Stimulated activated naive CD8-positive, alpha-beta T cell treated with anti-CD3 and anti-CD28 coated beads, Interleukin-15, Interleukin-2, amounts not matched to agents 100 U/mL and 50 U/mL, for 24 hours (primary cell): Measurements from ENCODE around the gene ARID3A.
A peak's percentile ranks its signal among the peaks of the same experiment; 100 is the strongest.

ENCODE experiments used
- ATAC-seq: fragments of 150-1000 bp; cut with Tn5 transposase; one replicate; pipeline ENCODE4 v1.10.0; 2021
- DNase-seq: peaks from one replicate; pipeline ENCODE4 v3.0.0; 2021

The ARID3A gene

DNA sequence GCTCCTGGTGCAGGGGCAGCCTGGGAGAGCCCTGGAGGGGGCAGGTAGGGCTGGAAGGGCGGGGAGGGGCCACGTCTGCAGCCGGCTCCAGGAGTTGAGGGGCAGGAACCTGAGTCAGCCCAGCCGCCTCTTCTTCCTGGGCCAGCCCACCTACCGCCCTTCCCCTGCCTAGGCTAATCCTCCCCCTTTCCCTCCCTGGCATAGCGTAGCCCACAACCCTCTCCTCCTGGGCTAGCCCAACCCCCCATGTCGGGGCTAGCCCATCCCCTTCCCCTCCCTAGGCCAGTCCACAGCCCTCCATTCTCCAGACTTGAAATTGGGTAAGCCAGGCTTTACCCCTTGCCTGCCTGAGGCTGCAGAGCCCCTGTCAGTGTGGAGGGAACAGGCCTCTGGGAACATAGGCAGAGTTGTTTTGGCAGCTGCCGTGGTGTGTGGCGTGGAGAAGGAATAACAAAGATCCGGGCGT lies 37.7 kb downstream of the ARID3A start:
- ATAC-seq = no peak
- DNase-seq = no peak

DNA sequence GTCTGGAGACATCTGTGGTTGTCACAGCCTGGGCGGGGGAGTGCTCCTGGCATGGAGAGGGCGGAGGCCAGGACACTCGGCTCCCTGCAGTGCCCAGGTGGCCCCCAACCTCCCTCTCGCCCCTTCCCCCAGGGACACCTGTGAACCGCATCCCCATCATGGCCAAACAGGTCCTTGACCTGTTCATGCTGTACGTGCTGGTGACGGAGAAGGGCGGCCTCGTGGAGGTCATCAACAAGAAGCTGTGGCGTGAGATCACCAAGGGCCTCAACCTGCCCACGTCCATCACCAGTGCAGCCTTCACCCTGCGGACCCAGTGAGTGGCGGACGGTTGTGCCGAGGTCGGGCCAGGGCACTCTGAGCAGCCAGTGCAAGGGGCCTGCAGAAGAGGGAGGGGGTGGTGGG lies 38.3 kb downstream of the ARID3A start:
- no peak for ATAC-seq
- no peak for DNase-seq

DNA sequence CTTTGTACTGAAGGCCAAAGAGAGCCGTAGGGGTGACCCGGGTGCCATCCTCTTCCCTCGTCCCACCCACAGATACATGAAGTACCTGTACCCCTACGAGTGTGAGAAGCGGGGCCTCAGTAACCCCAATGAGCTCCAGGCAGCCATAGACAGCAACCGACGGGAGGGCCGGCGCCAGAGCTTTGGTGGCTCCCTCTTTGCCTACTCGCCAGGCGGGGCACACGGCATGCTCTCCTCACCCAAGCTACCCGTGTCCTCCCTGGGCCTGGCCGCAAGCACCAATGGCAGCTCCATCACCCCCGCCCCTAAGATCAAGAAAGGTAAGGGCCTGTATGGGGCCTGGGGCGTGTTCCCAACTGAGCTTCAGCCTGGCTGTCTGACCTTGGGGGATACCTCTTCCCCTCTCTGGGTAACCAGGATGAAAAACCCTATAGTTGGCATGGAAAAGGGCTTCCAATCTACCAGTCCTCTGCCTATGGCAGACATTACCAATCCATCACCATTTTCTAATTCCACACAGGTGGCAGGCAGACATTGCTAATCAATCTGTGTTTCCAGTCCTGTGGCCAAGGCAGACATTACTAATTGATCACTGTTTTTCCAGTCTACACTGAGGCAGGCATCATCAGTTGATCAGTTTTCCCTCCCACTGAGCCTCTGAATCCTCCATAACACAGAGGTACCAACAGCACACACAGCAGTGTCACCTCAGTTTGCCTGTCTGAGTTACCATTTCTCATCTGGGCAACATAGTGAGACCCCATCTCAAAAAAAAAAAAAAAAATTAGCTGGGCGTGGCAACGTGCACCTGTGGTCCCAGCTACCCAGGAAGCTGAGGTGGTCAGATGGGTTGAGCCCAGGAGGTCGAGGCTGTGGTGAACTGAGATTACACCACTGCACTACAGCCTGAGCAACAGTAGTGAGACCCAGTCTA lies 39.2 kb downstream of the ARID3A start:
- DNase-seq (no peak), ATAC-seq (no peak)

GRCh38 chr19:966485-967088 lies 40.8 kb downstream of the ARID3A start:
- ATAC-seq (no peak), DNase-seq (no peak)

DNA sequence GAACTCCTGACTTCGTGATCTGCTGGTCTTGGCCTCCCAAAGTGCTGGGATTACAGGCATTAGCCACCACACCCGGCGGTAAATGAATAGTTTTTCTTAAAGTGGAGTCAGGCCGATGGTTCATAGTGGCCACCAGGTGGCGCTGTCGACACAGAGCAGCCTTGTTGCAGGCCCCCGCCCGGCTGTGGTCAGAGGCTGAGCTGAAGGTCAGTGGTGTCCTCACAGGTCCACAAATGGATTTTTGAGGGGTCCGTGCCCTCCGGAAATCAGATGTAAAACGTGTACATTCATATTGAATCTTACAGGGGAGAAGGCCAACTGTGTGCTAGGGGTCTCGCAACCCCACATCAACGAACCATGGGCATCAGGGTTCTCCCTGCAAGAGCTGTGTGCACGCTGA lies 44.9 kb downstream of the ARID3A start:
- DNase-seq = no peak
- no peak for ATAC-seq

DNA sequence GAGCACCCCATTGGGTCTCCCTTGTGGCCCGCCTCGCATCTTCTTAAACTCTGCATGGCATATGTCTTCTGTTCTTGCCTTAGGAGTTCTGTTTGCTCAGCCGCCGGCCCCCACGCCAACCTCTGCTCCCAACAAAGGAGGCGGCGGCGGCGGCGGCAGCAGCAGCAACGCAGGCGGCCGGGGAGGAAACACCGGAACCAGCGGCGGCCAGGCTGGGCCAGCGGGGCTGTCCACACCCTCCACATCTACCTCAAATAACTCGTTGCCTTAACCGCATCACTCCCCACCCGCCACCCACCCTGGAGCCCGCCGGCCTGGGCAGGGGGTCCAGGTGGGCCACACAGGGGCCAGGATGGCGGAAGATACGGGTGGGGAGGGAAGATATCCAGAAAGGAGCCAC lies 46.0 kb downstream of the ARID3A start:
- no peak for ATAC-seq
- DNase-seq = no peak

DNA sequence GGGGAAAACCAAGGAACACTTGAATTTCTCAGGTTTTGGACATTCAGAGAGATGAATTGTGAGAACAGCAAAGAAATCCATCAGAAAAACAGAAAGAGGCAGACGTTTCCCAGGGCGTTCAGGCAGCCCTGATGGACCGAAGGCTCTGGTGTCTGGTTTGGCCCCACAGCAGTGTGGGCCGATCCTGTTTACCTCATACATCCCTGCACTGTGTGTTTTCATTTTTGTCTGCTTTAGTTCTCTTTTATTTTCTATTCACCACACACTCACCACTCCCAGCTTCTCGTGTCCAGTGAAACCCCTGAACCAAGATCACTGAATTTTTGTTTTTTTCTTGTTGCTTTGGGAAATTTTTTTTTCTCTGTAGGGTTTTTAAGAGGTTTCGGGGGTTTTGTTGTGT lies 46.4 kb downstream of the ARID3A start:
- no peak for ATAC-seq

DNA sequence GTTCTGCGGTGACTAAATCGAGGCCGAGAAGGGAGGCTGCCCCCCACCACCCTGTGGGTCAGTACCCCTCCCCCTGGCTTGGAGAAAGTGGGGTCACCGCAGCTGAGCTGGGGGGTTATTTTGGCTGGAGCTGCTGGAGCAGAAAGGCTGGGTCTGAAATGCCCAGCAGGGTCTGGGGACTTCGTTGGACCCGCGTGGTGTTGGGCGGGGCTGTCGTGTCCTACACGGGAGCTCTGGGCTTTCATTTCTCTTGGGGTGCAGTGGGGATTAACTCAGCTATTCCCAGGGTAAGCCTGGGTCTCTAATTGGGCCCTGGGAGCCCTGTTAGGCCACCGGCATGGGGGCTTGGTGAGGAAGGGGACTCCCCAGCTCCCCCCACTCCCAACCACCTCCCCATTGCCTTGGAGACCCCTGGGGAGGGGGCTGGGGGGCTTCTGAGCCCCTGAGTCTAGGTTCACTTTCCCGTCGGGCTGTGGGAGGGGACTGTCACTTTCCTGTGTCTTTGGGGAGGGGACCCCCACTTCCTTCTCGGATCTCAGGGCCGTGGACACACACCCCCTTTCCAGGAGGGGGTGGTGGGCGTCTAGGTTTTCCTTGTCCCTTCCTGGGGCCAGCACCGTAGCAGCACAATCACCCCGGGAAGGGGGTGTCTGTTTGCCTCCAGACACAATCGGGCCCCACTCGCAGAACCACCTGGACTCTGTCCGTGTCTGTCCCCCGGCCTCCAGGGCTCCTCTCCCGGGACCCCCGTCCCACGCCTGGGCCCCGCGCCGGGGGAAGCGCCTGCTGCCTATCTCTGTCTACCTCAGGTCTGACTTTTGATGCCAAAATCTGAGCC lies 48.1 kb downstream of the ARID3A start:
- DNase-seq = no peak
- ATAC-seq = no peak

More for the DNA sequence above, 46.4 kb downstream of the ARID3A start:
- no peak for DNase-seq

DNA sequence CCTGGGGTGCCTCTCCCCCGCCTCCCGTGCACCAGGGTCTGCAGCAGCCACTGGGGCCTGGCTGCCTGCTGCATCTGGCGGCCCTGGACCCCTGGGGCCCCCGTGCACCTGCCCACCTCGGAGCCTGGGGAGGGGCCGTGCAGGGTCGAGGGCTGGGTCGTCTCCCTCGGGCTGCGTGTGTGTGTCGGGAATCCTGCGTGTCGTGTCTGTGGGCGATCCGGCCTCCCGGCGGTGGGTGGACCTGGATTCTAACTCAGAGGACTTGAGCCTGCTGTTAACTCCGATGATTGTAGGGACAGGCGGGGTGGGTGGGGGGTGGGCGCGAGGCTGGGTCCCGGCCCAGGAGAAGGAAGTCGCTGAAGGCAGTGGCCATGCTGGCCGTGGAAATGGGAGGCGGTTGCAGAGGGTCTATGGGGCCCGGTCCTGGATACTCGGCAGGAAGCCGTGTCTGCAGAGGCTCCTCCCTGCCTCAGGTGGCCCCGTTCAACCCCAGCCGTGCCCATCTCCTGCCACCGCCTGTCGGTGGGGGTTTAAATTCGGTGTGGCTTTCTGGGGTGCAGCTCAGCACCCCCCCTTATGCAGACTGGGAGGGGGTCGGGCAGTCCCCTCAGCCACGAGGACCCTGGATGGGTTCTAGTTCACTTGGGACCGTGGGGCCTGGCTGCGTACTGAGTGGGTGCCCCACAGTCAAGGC lies 48.9 kb downstream of the ARID3A start:
- ATAC-seq = no peak
- DNase-seq = no peak

DNA sequence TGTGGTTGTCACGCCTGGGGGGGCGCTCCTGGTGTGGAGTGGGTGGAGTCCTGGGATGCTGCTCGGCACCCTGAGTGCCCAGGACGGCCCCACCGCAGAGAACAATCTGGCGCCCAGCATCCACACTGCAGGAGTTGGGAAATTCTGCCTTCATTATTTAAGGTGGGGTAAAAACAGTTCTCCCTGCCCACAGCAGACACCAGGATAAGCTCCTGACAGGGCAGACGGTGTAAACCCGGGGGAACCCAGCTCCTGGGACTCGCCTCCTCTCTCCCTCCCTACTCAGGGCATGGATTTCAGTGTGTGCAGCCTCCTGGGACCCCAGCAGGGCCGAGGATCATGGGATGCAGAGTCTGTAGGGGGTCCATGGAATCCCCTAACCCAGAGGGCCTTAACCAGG lies 50.6 kb downstream of the ARID3A start:
- no peak for ATAC-seq
- DNase-seq = no peak

GRCh38 chr19:977058-977464 lies 51.2 kb downstream of the ARID3A start:
- DNase-seq = no peak
- no peak for ATAC-seq

GRCh38 chr19:979318-979741 lies 53.5 kb downstream of the ARID3A start:
- DNase-seq = no peak
- ATAC-seq = no peak

GRCh38 chr19:980133-980998 lies 54.5 kb downstream of the ARID3A start:
- ATAC-seq (no peak), DNase-seq (no peak)

GRCh38 chr19:982567-983170 lies 56.8 kb downstream of the ARID3A start:
- peak; percentile 89 for DNase-seq
- ATAC-seq = peak; percentile 84

- peak; percentile 86 for ATAC-seq
- DNase-seq = peak; percentile 95
Observed at GRCh38 chr19:984165-984967, 58.5 kb downstream of the ARID3A start, which contains the start of gene WDR18. TSS of gene WDR18 (plus strand) at chr19:984345. CDS start at chr19:984354, 9 bp downstream.

DNA sequence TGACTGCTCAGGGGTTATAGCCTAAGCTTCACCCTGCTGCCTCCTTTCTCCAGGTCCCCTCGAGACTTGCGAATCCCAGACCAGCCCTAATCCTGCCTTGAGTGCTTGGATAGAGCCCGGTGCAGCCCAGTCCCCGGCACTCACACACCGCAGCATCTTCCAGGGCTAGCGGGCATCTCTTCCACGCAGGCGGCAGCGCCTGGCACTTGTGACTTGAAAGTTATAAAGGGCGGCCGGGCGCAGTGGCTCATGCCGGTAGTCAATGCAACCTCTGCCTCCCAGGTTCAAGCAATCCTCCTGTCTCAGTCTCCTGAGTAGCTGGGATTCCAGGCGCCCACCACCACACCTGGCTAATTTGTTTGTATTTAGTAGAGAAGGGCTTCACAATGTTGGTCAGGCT lies 60.2 kb downstream of the ARID3A start:
- ATAC-seq = no peak
- no peak for DNase-seq

DNA sequence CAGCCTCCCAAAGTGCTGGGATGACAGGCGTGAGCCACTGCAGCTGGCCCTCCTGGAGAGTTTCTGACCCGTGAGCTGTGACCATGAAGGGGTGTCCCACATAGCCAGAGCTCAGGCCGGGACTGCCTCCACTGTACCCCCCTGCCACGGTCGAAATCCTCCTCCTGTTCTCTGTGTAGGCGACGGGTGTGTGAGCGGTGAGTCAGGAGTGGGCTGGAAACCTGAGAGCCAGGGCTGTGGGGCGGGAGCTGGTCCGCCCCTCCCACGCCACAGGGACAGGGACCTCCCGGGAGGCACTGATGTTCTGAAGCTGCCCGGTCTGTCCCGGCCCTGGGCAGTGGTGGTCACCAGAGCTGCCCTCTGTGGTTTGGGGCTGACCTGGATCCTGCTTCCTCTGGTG lies 62.2 kb downstream of the ARID3A start:
- ATAC-seq (no peak), DNase-seq (no peak)

GRCh38 chr19:988510-988909 lies 62.7 kb downstream of the ARID3A start:
- no peak for ATAC-seq

DNA sequence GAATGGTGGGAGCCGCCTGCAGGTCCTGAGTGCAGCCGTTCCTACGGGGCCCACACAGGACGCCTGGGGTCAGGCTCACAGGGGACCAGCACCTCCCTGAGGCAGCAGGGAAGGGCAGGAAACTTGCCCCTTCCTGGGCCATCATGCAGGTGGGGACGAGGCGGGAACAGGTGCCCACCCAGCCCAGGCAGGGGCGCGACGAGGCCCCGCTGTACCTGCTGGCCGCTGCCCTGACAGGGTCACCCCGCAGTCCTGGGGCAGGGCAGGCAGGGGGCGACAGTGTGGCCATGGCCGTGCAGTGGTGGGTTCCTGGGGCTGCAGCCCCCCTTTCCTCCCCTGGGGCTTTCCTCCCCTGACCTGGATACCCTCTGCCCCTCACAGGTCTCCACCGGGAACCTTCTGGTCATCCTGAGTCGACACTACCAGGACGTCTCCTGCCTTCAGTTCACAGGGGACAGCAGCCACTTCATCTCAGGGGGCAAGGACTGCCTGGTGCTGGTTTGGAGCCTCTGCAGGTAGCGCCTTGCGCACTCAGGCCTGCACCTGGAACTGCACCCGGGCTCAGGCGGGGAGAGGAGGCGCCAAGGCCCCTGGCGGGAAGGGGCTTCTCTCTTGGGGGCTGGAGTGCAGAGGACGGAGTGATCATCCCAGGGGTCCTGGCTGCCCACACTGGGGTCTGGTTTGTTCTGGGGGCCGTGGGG lies 63.7 kb downstream of the ARID3A start:
- no peak for DNase-seq
- no peak for ATAC-seq

More at GRCh38 chr19:988510-988909, 62.7 kb downstream of the ARID3A start:
- DNase-seq = no peak
